Limb (tissue), 2 donors: Measurements from ENCODE around the gene TMX4.
"Not testable (repeated sequence)": the region's sequence is repeated elsewhere in the genome, so short reads cannot be mapped to it uniquely, and the experiment has no call there.

Experiments
- DNase-seq, 2 donors: peaks; one replicate each; pipeline ENCODE4 v3.0.0-alpha.2; 2016; ENCODE audit errors: extremely low spot score in 2 of 2

TMX4 gene

DNA sequence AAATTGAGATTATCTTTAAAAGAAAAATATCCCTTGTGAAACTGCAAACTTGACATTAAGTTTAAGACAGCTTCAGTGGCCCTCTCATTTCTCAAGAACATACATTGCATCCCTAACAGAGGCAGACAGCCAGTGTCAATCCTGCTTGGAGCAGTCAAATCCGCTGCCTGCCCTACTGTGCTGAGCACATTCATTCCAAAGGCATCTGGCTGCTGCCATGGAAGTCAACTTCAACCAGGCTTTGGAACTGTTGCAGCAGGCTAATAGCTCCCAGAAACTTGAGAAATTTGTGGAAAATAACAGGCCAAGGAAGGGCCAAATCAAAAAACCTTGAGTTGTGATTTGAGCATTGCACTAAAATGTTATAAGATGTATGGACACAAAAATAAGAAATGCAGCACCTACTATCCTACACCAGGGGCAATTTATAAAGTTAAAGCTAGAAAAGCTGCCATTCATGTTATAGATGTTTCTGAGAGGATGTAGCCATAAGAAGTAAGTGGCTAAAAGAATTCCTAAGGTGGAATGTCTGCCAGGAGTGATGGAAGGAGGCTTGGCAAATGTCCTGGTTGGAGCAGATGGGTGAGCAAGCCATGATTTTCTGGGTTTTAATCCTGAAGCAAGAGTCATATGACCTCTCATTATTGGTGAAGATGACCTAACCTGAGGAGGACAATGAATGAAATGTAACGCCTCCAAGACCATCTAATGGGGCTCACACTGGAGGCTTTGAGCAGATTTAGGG, 47.9 kb downstream of the TMX4 start:
- no peak for DNase-seq

- DNase-seq = no peak
Measured at GRCh38 chr20:7967199-7967844, 52.2 kb downstream of the TMX4 start.

DNA sequence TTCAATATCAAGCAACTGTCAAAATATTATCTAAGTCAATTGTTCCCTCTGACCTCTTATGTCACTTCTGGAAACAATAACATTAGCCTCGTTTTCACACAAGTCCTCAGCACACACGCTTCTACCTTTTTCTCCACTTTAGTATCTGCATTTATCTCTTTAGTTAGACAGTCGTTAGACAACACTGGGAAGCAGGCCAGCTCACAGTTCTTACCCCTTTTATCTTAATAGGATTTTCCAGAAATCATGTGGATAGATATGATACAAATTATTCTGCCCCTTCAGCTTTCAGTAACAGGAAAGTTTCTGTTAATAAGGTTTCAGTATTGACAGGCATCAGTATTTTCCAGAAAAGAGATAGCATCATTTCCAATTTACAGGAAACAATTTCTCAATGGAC, 53.4 kb downstream of the TMX4 start:
- DNase-seq = no peak

DNA sequence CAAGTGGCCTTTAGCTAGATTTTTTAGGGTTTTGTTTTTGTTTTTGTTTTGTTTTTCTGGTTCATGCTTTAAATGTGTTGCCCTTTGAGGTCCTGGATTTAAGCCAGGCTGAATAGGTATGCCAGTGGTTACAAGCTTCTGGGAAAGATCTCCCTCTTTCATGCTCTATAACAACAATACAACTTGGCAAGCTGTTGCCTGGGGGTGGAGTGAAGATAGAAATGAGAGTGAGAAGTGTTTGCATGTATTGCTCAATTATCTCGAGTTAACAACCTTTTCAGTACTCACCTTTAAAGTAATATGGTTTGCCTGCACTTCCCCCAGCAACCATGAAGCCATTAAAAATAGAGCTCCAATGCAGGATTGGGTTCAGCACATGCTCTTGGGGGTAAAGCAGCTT, 60.1 kb downstream of the TMX4 start:
- no peak for DNase-seq

DNA sequence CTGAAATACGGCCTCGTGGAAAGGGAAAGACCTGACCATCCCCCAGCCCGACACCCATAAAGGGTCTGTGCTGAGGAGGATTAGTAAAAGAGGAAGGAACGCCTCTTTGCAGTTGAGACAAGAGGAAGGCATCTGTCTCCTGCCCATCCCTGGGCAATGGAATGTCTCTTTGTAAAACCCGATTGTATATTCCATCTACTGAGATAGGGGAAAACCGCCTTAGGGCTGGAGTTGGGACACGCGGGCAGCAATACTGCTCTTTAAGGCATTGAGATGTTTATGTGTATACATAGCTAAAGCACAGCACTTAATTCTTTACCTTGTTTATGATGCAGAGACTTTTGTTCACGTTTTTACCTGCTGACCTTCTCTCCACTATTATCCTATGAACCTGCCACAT, 63.0 kb downstream of the TMX4 start:
- DNase-seq = not testable (repeated sequence)

GRCh38 chr20:7950387-7950786, 69.2 kb downstream of the TMX4 start:
- DNase-seq = no peak

DNA sequence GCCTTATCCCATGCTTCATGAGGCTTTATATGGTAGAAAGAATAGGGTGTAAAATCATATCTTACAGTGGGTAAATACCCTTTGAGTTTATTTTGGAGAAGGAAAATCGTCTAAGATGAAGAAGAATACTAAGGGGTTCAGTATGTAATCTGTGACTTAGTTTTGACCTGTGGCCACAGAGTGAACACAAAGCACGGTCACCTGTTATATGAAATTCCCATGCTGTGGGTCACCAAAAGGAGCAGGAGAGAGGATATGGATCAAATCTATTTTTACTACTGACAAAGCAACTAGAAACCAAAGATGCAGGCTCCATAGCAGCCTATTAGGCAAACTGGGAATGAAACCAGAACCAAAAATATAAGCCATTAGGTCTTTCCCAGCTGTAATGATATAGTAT, 75.7 kb downstream of the TMX4 start:
- no peak for DNase-seq

DNA sequence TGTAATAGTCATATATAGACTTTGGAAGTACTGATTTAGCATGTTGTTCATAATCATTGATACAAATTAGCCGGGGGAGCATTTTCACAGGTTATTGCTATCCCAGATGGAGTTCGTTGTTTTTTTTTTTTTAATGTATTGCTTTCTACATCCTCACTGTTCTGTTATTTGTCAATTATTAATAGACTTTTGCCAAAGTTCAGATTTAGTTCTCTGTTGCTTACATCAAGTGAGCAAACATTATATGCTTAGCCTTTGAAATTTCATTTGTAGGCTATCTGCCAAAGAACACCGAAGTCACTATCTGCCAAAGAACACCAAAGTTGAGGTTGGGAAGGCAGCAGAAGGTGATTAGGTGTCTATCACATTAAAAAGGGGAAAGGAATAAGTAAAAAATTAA, 79.2 kb downstream of the TMX4 start, which contains the start of gene HAO1:
Gene HAO1, minus strand, starts transcription at position 118 of the 400 bp plus-strand sequence. Its CDS starts 36 bp downstream, at position 82.
- DNase-seq = no peak

- no peak for DNase-seq
Measured at GRCh38 chr20:7939663-7940062, 79.9 kb downstream of the TMX4 start.

- no peak for DNase-seq
Measured at GRCh38 chr20:7938058-7938457, 81.5 kb downstream of the TMX4 start.

- no peak for DNase-seq
Measured at GRCh38 chr20:7937328-7937727, 82.2 kb downstream of the TMX4 start.

- no peak for DNase-seq
Measured at GRCh38 chr20:7935027-7935551, 84.5 kb downstream of the TMX4 start.

DNA sequence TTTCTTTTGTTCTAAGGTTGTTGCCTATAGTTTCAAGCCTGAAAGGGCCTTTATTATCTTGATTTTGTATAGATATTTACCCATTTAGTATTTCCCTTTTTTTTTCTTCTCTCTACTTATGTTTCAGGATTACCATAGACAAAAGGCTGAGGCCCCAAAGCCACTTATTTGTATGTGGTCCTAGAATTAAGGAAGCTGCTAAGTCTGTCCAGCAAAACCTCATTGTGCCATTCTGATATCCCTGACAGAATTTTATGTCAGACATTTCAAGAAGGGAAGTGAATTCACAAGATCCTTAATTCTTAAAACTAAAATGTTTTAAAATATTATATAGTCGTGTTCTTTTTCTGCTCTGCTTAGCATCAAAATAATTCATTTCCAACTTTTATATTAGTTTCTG, 86.2 kb downstream of the TMX4 start:
- no peak for DNase-seq

DNA sequence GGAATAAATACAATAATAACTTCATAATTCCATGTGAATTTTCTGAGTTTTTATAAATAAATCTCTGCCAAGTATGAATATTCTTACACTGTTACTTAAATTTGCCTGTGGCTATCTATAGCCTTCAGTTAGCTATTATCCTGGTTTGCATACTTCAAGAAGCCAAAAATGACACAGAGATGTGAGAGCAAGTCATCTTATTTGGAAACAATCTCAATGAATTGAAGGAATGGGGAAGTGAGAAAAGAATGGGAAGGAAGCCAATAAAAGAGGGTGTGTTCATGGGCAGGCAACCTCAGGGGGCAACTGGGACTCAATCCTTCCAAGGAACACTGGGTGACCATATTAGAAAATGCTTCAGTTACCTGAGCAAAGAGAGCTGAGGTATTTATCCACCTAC, 89.2 kb downstream of the TMX4 start:
- DNase-seq = no peak
